GM23338 (cell line): Measurements from ENCODE around the gene STAMBPL1.
"Not testable (repeated sequence)": the region's sequence is repeated elsewhere in the genome, so short reads cannot be mapped to it uniquely, and the experiment has no call there.

Source experiments
- CREB1 ChIP-seq: fragments of 250-450 bp; sonication (Bioruptor Pico); IDR thresholded peaks from 2 replicates; pipeline ENCODE4 v1.5.0; 2020; ENCODE audit warnings: low read depth, mild to moderate bottlenecking, moderate library complexity
- EZH2 ChIP-seq: fragments of 200-600 bp; sonication (generic); IDR thresholded peaks from one replicate; pipeline ENCODE4 v1.8.0; 2017; ENCODE audit warnings: antibody characterized with exemption, mild to moderate bottlenecking, low read depth; ENCODE audit not compliant: unreplicated experiment
- EZH2phosphoT487 ChIP-seq: fragments of 200-600 bp; sonication (generic); IDR thresholded peaks from one replicate; pipeline ENCODE4 v1.8.1; 2018; ENCODE audit warnings: antibody characterized with exemption; ENCODE audit not compliant: unreplicated experiment
- JUNB ChIP-seq: IDR thresholded peaks from one replicate; pipeline ENCODE4 v1.6.1; 2016; ENCODE audit warnings: antibody characterized with exemption; ENCODE audit not compliant: unreplicated experiment
- POLR2AphosphoS5 ChIP-seq: IDR thresholded peaks from 2 replicates; pipeline ENCODE4 v1.6.1; 2016; ENCODE audit warnings: antibody characterized with exemption, low read depth
- ZNF114 ChIP-seq: fragments of 250-450 bp; sonication (Bioruptor Pico); IDR thresholded peaks from 2 replicates; pipeline ENCODE4 v1.5.0; 2020; ENCODE audit warnings: mild to moderate bottlenecking, moderate library complexity
- ZNF331 ChIP-seq: fragments of 250-450 bp; sonication (Bioruptor Pico); IDR thresholded peaks from 2 replicates; pipeline ENCODE4 v1.5.0; 2020; ENCODE audit warnings: low read depth, mild to moderate bottlenecking, moderate library complexity
- TF ChIP-seq, protein P1 (sequence below), 2 experiments: fragments of 200-600 bp in 1 of 2; sonication (generic) in 1 of 2; conservative IDR thresholded peaks; 2 replicates each; pipeline versions ENCODE4 v1.5.1 to v1.6.1; 2016 to 2017; ENCODE audit warnings: antibody characterized with exemption in 2 of 2, low read depth in 2 of 2, mild to moderate bottlenecking in 2 of 2, moderate library complexity in 1 of 2
- TF ChIP-seq, protein P2 (sequence below): IDR thresholded peaks from one replicate; pipeline ENCODE4 v1.6.1; 2018; ENCODE audit warnings: antibody characterized with exemption; ENCODE audit not compliant: unreplicated experiment
- TF ChIP-seq, protein P3 (sequence below): fragments of 250-450 bp; sonication (Bioruptor Pico); IDR thresholded peaks from 2 replicates; pipeline ENCODE4 v1.5.0; 2020; ENCODE audit warnings: mild to moderate bottlenecking, moderate library complexity
- TF ChIP-seq, protein P4 (sequence below): IDR thresholded peaks from 2 replicates; pipeline ENCODE4 v1.6.1; 2016; ENCODE audit warnings: antibody characterized with exemption

DNA sequence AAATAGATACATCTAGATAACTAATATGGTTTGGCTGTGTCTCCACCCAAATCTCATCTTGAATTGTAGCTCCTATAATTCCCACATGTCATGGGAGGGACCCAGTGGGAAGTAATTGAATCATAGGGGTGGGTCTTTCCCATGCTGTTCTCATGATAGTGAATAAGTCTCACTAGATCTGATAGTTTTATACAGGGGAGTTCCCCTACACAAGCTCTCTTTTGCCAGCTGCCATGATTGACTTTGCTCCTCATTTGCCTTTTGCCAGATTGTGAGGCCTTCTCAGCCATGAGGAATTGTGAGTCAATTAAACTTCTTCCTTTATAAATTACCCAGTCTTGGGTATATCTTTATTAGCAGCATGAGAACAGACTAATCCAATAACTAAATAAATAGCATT, 42.4 kb upstream of the STAMBPL1 start:
- TF ChIP-seq, protein P1, sequence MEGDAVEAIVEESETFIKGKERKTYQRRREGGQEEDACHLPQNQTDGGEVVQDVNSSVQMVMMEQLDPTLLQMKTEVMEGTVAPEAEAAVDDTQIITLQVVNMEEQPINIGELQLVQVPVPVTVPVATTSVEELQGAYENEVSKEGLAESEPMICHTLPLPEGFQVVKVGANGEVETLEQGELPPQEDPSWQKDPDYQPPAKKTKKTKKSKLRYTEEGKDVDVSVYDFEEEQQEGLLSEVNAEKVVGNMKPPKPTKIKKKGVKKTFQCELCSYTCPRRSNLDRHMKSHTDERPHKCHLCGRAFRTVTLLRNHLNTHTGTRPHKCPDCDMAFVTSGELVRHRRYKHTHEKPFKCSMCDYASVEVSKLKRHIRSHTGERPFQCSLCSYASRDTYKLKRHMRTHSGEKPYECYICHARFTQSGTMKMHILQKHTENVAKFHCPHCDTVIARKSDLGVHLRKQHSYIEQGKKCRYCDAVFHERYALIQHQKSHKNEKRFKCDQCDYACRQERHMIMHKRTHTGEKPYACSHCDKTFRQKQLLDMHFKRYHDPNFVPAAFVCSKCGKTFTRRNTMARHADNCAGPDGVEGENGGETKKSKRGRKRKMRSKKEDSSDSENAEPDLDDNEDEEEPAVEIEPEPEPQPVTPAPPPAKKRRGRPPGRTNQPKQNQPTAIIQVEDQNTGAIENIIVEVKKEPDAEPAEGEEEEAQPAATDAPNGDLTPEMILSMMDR (conservative IDR thresholded peaks at IDR 0.05; ENCODE audit: low read depth in 2 of 2), result not testable (repeated sequence)
- TF ChIP-seq POLR2AphosphoS5; ZNF114 (CRISPR knock-in tag); EZH2; EZH2phosphoT487; JUNB; CREB1 (CRISPR knock-in tag); ZNF331 (CRISPR knock-in tag): not testable (repeated sequence)
- TF ChIP-seq, protein P2, sequence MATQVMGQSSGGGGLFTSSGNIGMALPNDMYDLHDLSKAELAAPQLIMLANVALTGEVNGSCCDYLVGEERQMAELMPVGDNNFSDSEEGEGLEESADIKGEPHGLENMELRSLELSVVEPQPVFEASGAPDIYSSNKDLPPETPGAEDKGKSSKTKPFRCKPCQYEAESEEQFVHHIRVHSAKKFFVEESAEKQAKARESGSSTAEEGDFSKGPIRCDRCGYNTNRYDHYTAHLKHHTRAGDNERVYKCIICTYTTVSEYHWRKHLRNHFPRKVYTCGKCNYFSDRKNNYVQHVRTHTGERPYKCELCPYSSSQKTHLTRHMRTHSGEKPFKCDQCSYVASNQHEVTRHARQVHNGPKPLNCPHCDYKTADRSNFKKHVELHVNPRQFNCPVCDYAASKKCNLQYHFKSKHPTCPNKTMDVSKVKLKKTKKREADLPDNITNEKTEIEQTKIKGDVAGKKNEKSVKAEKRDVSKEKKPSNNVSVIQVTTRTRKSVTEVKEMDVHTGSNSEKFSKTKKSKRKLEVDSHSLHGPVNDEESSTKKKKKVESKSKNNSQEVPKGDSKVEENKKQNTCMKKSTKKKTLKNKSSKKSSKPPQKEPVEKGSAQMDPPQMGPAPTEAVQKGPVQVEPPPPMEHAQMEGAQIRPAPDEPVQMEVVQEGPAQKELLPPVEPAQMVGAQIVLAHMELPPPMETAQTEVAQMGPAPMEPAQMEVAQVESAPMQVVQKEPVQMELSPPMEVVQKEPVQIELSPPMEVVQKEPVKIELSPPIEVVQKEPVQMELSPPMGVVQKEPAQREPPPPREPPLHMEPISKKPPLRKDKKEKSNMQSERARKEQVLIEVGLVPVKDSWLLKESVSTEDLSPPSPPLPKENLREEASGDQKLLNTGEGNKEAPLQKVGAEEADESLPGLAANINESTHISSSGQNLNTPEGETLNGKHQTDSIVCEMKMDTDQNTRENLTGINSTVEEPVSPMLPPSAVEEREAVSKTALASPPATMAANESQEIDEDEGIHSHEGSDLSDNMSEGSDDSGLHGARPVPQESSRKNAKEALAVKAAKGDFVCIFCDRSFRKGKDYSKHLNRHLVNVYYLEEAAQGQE, result not testable (repeated sequence)
- TF ChIP-seq, protein P3, sequence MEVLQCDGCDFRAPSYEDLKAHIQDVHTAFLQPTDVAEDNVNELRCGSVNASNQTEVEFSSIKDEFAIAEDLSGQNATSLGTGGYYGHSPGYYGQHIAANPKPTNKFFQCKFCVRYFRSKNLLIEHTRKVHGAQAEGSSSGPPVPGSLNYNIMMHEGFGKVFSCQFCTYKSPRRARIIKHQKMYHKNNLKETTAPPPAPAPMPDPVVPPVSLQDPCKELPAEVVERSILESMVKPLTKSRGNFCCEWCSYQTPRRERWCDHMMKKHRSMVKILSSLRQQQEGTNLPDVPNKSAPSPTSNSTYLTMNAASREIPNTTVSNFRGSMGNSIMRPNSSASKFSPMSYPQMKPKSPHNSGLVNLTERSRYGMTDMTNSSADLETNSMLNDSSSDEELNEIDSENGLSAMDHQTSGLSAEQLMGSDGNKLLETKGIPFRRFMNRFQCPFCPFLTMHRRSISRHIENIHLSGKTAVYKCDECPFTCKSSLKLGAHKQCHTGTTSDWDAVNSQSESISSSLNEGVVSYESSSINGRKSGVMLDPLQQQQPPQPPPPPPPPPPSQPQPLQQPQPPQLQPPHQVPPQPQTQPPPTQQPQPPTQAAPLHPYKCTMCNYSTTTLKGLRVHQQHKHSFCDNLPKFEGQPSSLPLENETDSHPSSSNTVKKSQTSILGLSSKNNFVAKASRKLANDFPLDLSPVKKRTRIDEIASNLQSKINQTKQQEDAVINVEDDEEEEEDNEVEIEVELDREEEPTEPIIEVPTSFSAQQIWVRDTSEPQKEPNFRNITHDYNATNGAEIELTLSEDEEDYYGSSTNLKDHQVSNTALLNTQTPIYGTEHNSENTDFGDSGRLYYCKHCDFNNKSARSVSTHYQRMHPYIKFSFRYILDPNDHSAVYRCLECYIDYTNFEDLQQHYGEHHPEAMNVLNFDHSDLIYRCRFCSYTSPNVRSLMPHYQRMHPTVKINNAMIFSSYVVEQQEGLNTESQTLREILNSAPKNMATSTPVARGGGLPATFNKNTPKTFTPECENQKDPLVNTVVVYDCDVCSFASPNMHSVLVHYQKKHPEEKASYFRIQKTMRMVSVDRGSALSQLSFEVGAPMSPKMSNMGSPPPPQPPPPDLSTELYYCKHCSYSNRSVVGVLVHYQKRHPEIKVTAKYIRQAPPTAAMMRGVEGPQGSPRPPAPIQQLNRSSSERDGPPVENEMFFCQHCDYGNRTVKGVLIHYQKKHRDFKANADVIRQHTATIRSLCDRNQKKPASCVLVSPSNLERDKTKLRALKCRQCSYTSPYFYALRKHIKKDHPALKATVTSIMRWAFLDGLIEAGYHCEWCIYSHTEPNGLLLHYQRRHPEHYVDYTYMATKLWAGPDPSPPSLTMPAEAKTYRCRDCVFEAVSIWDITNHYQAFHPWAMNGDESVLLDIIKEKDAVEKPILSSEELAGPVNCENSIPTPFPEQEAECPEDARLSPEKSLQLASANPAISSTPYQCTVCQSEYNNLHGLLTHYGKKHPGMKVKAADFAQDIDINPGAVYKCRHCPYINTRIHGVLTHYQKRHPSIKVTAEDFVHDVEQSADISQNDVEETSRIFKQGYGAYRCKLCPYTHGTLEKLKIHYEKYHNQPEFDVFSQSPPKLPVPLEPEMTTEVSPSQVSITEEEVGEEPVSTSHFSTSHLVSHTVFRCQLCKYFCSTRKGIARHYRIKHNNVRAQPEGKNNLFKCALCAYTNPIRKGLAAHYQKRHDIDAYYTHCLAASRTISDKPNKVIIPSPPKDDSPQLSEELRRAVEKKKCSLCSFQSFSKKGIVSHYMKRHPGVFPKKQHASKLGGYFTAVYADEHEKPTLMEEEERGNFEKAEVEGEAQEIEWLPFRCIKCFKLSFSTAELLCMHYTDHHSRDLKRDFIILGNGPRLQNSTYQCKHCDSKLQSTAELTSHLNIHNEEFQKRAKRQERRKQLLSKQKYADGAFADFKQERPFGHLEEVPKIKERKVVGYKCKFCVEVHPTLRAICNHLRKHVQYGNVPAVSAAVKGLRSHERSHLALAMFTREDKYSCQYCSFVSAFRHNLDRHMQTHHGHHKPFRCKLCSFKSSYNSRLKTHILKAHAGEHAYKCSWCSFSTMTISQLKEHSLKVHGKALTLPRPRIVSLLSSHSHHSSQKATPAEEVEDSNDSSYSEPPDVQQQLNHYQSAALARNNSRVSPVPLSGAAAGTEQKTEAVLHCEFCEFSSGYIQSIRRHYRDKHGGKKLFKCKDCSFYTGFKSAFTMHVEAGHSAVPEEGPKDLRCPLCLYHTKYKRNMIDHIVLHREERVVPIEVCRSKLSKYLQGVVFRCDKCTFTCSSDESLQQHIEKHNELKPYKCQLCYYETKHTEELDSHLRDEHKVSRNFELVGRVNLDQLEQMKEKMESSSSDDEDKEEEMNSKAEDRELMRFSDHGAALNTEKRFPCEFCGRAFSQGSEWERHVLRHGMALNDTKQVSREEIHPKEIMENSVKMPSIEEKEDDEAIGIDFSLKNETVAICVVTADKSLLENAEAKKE, result not testable (repeated sequence)
- TF ChIP-seq, protein P4, sequence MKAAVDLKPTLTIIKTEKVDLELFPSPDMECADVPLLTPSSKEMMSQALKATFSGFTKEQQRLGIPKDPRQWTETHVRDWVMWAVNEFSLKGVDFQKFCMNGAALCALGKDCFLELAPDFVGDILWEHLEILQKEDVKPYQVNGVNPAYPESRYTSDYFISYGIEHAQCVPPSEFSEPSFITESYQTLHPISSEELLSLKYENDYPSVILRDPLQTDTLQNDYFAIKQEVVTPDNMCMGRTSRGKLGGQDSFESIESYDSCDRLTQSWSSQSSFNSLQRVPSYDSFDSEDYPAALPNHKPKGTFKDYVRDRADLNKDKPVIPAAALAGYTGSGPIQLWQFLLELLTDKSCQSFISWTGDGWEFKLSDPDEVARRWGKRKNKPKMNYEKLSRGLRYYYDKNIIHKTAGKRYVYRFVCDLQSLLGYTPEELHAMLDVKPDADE, result not testable (repeated sequence)
